H1 (cell line): Measurements from ENCODE around the gene GGA1. TPM values are rescaled to one million over a fixed set of nuclear protein-coding genes. Genes with fewer than 3 reads are reported as not detected.

Experiments used
- ASH2L ChIP-seq: fragments of 200-600, 300-600 bp; sonication (generic); IDR thresholded peaks from one replicate; pipeline ENCODE4 v1.7.1; 2017; ENCODE audit warnings: low read length
- EP300 ChIP-seq, 2 experiments: IDR thresholded peaks; 1 replicate in 1 of 2; 2 replicates in 1 of 2; pipeline ENCODE4 v1.6.1; 2011 to 2012; ENCODE audit warnings: low read depth in 2 of 2, low read length in 2 of 2, mild to moderate bottlenecking in 2 of 2, borderline replicate concordance in 1 of 2, inconsistent platforms in 1 of 2, moderate library complexity in 1 of 2
- KDM1A ChIP-seq: fragments of 200-600, 300-600 bp; sonication (generic); IDR thresholded peaks from 2 replicates; pipeline ENCODE4 v1.7.1; 2016; ENCODE audit warnings: mild to moderate bottlenecking, low read length, borderline replicate concordance
- MAFK ChIP-seq: IDR thresholded peaks from 2 replicates; pipeline ENCODE4 v1.6.1; 2012; ENCODE audit warnings: low read depth, mild to moderate bottlenecking, improper control_type of control experiment, low read length
- polyA plus RNA-seq, 7 experiments: library from polyadenylated mRNA; depleted of rRNA in 3 of 7; stranded (reverse) in 5 of 7; unstranded in 2 of 7; fragments of >200 nt in 5 of 7; fragments of 200-250 nt in 2 of 7; gene quantifications; 1 replicate in 5 of 7; 2 replicates in 1 of 7; 4 replicates in 1 of 7; pipeline versions ENCODE4 v1.2.1 to v1.2.3, GENCODE V29; 2011 to 2013; ENCODE audit warnings: missing spikeins in 2 of 7, mixed read lengths in 2 of 7
- total RNA-seq: library from RNA; stranded (reverse); fragmentation: NEBNext Ultra II Directional; extraction: Animal tissue kit (Norgen Biotek cat#: 25700); gene quantifications from 2 replicates; pipeline ENCODE4 v1.2.1, GENCODE V29; 2021

The GGA1 gene
- total and polyA plus RNA-seq, 2 of the 8 experiments (the other 6 are each of a cell fraction or from before 2014, with no cell fraction given): 49.3 to 57.2 TPM

GRCh38 chr22:37565830-37566229 is 42.8 kb upstream of the GGA1 start (continued):
- TF ChIP-seq MAFK: no peak
- no peak for TF ChIP-seq ASH2L
- no peak for TF ChIP-seq KDM1A
- TF ChIP-seq EP300 (IDR thresholded peaks at IDR 0.05; ENCODE audit: borderline replicate concordance in 1 of 2, low read depth in 2 of 2, low read length in 2 of 2): no peak
- TF ChIP-seq, all 59 proteins: peak for 0
